ENCODE measurements around the gene CENPX.

Gene CENPX

GRCh38 chr17:82021900-82022309 is 773 bp downstream of the CENPX start:
- no peak for DNase-seq

GRCh38 chr17:82021107-82021899 is 1.4 kb downstream of the CENPX start:
- peak; percentile 63 for DNase-seq

- DNase-seq = no peak
Measured at GRCh38 chr17:82020572-82021106, 2.0 kb downstream of the CENPX start.

- DNase-seq = peak; percentile 53
Measured at GRCh38 chr17:82019690-82020571, 2.7 kb downstream of the CENPX start.

GRCh38 chr17:82018989-82019689 is 3.5 kb downstream of the CENPX start:
- DNase-seq = no peak

GRCh38 chr17:82018152-82018988 is 4.3 kb downstream of the CENPX start:
- DNase-seq = no peak

- DNase-seq = no peak
Measured at GRCh38 chr17:82017612-82018151, 5.0 kb downstream of the CENPX start.

- no peak for DNase-seq
Measured at GRCh38 chr17:82016875-82017459, 5.7 kb downstream of the CENPX start.

GRCh38 chr17:82016061-82016874 is 6.4 kb downstream of the CENPX start:
- no peak for DNase-seq

GRCh38 chr17:82015311-82015971 is 7.2 kb downstream of the CENPX start:
- no peak for DNase-seq

GRCh38 chr17:82014971-82015310 is 7.7 kb downstream of the CENPX start:
- DNase-seq = no peak

GRCh38 chr17:82014432-82014831 is 8.2 kb downstream of the CENPX start:
- DNase-seq = no peak

- no peak for DNase-seq
Measured at GRCh38 chr17:82013772-82014321, 8.8 kb downstream of the CENPX start.

- no peak for DNase-seq
Measured at GRCh38 chr17:82013341-82013740, 9.3 kb downstream of the CENPX start.

GRCh38 chr17:82012640-82013295 is 9.9 kb downstream of the CENPX start:
- DNase-seq = no peak

GRCh38 chr17:82012261-82012639 is 10.4 kb downstream of the CENPX start:
- DNase-seq = no peak

- no peak for DNase-seq
Measured at GRCh38 chr17:82011617-82012187, 11.0 kb downstream of the CENPX start.

- DNase-seq = no peak
Measured at GRCh38 chr17:82010575-82011525, 11.8 kb downstream of the CENPX start.
